Activated CD4-positive, alpha-beta memory T cell treated with anti-CD3 and anti-CD28 coated beads for 36 hours (primary cell): ENCODE data around the gene DCP1A. TPM values are rescaled to one million over a fixed set of nuclear protein-coding genes. Genes with fewer than 3 reads are reported as not detected.
"Not testable (repeated sequence)": the region's sequence is repeated elsewhere in the genome, so short reads cannot be mapped to it uniquely, and the experiment has no call there.

Experiments
- CTCF ChIA-PET: fragments of 350-600 bp; sonication (Branson Sonifier 250); formaldehyde crosslinking; loops from one replicate; lab custom pipeline; 2021; ENCODE audit warnings: antibody characterized with exemption, inconsistent platforms; lab: Charles Lee
- POLR2A ChIA-PET: fragments of 350-600 bp; sonication (Branson Sonifier 250); formaldehyde crosslinking; loops from one replicate; lab custom pipeline; 2021; ENCODE audit warnings: antibody characterized with exemption; lab: Charles Lee
- DNase-seq: peaks from one replicate; pipeline ENCODE4 v3.0.0-alpha.2; 2020
- H3K27ac Mint-ChIP-seq: one replicate; pipeline ENCODE4 v1.8.0; 2021; ENCODE audit warnings: mixed read lengths
- H3K27me3 Mint-ChIP-seq: one replicate; pipeline ENCODE4 v1.8.0; 2021; ENCODE audit warnings: mixed read lengths
- H3K36me3 Mint-ChIP-seq: one replicate; pipeline ENCODE4 v1.8.0; 2021; ENCODE audit warnings: mixed read lengths
- H3K4me1 Mint-ChIP-seq: one replicate; pipeline ENCODE4 v1.8.0; 2021; ENCODE audit warnings: low read depth, mixed read lengths
- H3K4me3 Mint-ChIP-seq: one replicate; pipeline ENCODE4 v1.8.0; 2021; ENCODE audit warnings: mild to moderate bottlenecking, mixed read lengths
- H3K9me3 Mint-ChIP-seq: one replicate; pipeline ENCODE4 v1.8.0; 2021; ENCODE audit warnings: mixed read lengths
- intact Hi-C: fragments of 100-400 bp; cut with micrococcal nuclease; formaldehyde crosslinking; loops from one replicate; pipeline ENCODE4 v1.15.1; 2023
- total RNA-seq, 2 experiments: library from RNA; stranded (reverse); gene quantifications; one replicate each; pipeline ENCODE4 v1.2.3, GENCODE V29; 2021

The DCP1A gene
- total RNA-seq, 2 experiments from 2014 or later: 32.0 to 32.7 TPM

GRCh38 chr3:53327986-53328385, 19.4 kb downstream of the DCP1A start:
- CTCF ChIA-PET, intact Hi-C loops, DNase-seq, H3K4me3 Mint-ChIP-seq, H3K36me3 Mint-ChIP-seq, POLR2A ChIA-PET, H3K27ac Mint-ChIP-seq, H3K9me3 Mint-ChIP-seq, H3K27me3 Mint-ChIP-seq: not testable (repeated sequence)
- peaks cover 25% of the 10 kb centered on the region for H3K4me1 Mint-ChIP-seq

GRCh38 chr3:53324105-53324504, 23.2 kb downstream of the DCP1A start:
- H3K27ac Mint-ChIP-seq: no peak overlapping the region
- H3K9me3 Mint-ChIP-seq: no peaks in the 10 kb centered on the region
- H3K27me3 Mint-ChIP-seq: no peaks in the 10 kb centered on the region
- intact Hi-C loops: no loop called here
- H3K4me3 Mint-ChIP-seq: no peak overlapping the region
- peaks cover 10% of the 10 kb centered on the region for H3K36me3 Mint-ChIP-seq
- ChIA-PET CTCF (no interaction called here), POLR2A (no interaction called here)
- DNase-seq: no peak
- peaks cover 21% of the 10 kb centered on the region for H3K4me1 Mint-ChIP-seq

- Mint-ChIP-seq H3K4me1 (peaks cover 13% of the 10 kb centered on the region), H3K27ac (no peak overlapping the region), H3K27me3 (no peaks in the 10 kb centered on the region), H3K9me3 (no peaks in the 10 kb centered on the region), H3K4me3 (no peak overlapping the region), H3K36me3 (peaks cover 13% of the 10 kb centered on the region)
- POLR2A ChIA-PET: no interaction called here
- CTCF ChIA-PET: no interaction called here
- intact Hi-C loops: no loop called here
- no peak for DNase-seq
Observed at GRCh38 chr3:53320697-53321096, 26.6 kb downstream of the DCP1A start.

- ChIA-PET CTCF (no interaction called here), POLR2A (no interaction called here)
- Mint-ChIP-seq H3K27ac (no peak overlapping the region), H3K4me1 (peaks cover 6% of the 10 kb centered on the region), H3K4me3 (no peak overlapping the region), H3K27me3 (no peaks in the 10 kb centered on the region), H3K9me3 (no peaks in the 10 kb centered on the region), H3K36me3 (peaks cover 16% of the 10 kb centered on the region)
- intact Hi-C loops: no loop called here
- DNase-seq: no peak
Observed at GRCh38 chr3:53318522-53318921, 28.8 kb downstream of the DCP1A start.

GRCh38 chr3:53312832-53313231, 34.5 kb downstream of the DCP1A start:
- intact Hi-C loops: no loop called here
- no peak overlapping the region for H3K27ac Mint-ChIP-seq

GRCh38 chr3:53311882-53312281, 35.5 kb downstream of the DCP1A start:
- POLR2A ChIA-PET: no interaction called here

More at GRCh38 chr3:53312832-53313231, 34.5 kb downstream of the DCP1A start:
- Mint-ChIP-seq H3K9me3 (no peaks in the 10 kb centered on the region), H3K36me3 (peaks cover 28% of the 10 kb centered on the region), H3K27me3 (no peaks in the 10 kb centered on the region), H3K4me1 (no peaks in the 10 kb centered on the region), H3K4me3 (no peak overlapping the region)
- ChIA-PET CTCF (interaction anchor here (1.2 kb wide), 1 partner anchor 13 kb away, joined by 6 read pairs; no protein-coding TSS in a partner anchor), POLR2A (no interaction called here)
- no peak for DNase-seq

GRCh38 chr3:53303957-53304356, 43.4 kb downstream of the DCP1A start:
- intact Hi-C loops: loop anchor here (5.0 kb wide), 1 partner anchor 408 kb away; no protein-coding TSS in a partner anchor
- Mint-ChIP-seq H3K27me3 (no peaks in the 10 kb centered on the region), H3K4me3 (no peak overlapping the region), H3K4me1 (no peaks in the 10 kb centered on the region), H3K36me3 (peaks cover 20% of the 10 kb centered on the region), H3K9me3 (no peaks in the 10 kb centered on the region), H3K27ac (no peak overlapping the region)
- DNase-seq: no peak
- ChIA-PET POLR2A (no interaction called here), CTCF (interaction anchor here (1.7 kb wide), 1 partner anchor 406 kb away, joined by 5 read pairs; no protein-coding TSS in a partner anchor)

More at GRCh38 chr3:53311882-53312281, 35.5 kb downstream of the DCP1A start:
- Mint-ChIP-seq H3K27ac (no peak overlapping the region), H3K9me3 (no peaks in the 10 kb centered on the region), H3K27me3 (no peaks in the 10 kb centered on the region), H3K4me3 (no peak overlapping the region), H3K36me3 (peaks cover 29% of the 10 kb centered on the region), H3K4me1 (no peaks in the 10 kb centered on the region)
- DNase-seq: no peak
- CTCF ChIA-PET: no interaction called here
- intact Hi-C loops: no loop called here

GRCh38 chr3:53303549-53303948, 43.8 kb downstream of the DCP1A start:
- CTCF ChIA-PET: interaction anchor here (1.7 kb wide), 1 partner anchor 406 kb away, joined by 5 read pairs; no protein-coding TSS in a partner anchor
- no peaks in the 10 kb centered on the region for H3K4me1 Mint-ChIP-seq
- peaks cover 20% of the 10 kb centered on the region for H3K36me3 Mint-ChIP-seq

GRCh38 chr3:53300826-53301225, 46.5 kb downstream of the DCP1A start:
- intact Hi-C loops: loop anchor here (5.0 kb wide), 1 partner anchor 411 kb away; no protein-coding TSS in a partner anchor
- CTCF ChIA-PET: interaction anchor here (1.1 kb wide), 1 partner anchor 407 kb away, joined by 3 read pairs; no protein-coding TSS in a partner anchor
- Mint-ChIP-seq H3K4me3 (no peak overlapping the region), H3K36me3 (peaks cover 21% of the 10 kb centered on the region), H3K27me3 (no peaks in the 10 kb centered on the region), H3K9me3 (no peaks in the 10 kb centered on the region), H3K27ac (no peak overlapping the region), H3K4me1 (no peaks in the 10 kb centered on the region)
- no peak for DNase-seq
- POLR2A ChIA-PET: no interaction called here

More at GRCh38 chr3:53303549-53303948, 43.8 kb downstream of the DCP1A start:
- Mint-ChIP-seq H3K4me3 (no peak overlapping the region), H3K27ac (no peak overlapping the region), H3K9me3 (no peaks in the 10 kb centered on the region), H3K27me3 (no peaks in the 10 kb centered on the region)
- intact Hi-C loops: loop anchor here (5.0 kb wide), 1 partner anchor 409 kb away; no protein-coding TSS in a partner anchor
- no peak for DNase-seq
- POLR2A ChIA-PET: no interaction called here

- H3K27ac Mint-ChIP-seq, H3K4me1 Mint-ChIP-seq, H3K9me3 Mint-ChIP-seq, H3K27me3 Mint-ChIP-seq, H3K4me3 Mint-ChIP-seq, POLR2A ChIA-PET, DNase-seq: not testable (repeated sequence)
- H3K36me3 Mint-ChIP-seq: peaks cover 21% of the 10 kb centered on the region
- CTCF ChIA-PET: interaction anchor here (0.7 to 2.2 kb wide), 9 partner anchors 10 to 411 kb away, joined by 3 to 8 read pairs (median 4); no protein-coding TSS in a partner anchor
- intact Hi-C loops: loop anchor here (1.0 to 5.0 kb wide), 2 partner anchors 51 to 413 kb away; no protein-coding TSS in a partner anchor
Observed at GRCh38 chr3:53299611-53300023, 47.7 kb downstream of the DCP1A start.

GRCh38 chr3:53295410-53295809, 51.9 kb downstream of the DCP1A start:
- Mint-ChIP-seq H3K4me3 (no peak overlapping the region), H3K27me3 (no peaks in the 10 kb centered on the region), H3K9me3 (no peaks in the 10 kb centered on the region), H3K36me3 (peaks cover 13% of the 10 kb centered on the region), H3K4me1 (no peaks in the 10 kb centered on the region), H3K27ac (no peak overlapping the region)
- ChIA-PET CTCF (no interaction called here), POLR2A (no interaction called here)
- intact Hi-C loops: no loop called here
- DNase-seq: no peak

- CTCF ChIA-PET: no interaction called here
- peaks cover 9% of the 10 kb centered on the region for H3K36me3 Mint-ChIP-seq
- no peak overlapping the region for H3K4me3 Mint-ChIP-seq
- no peak overlapping the region for H3K27ac Mint-ChIP-seq
- DNase-seq: no peak
- no peaks in the 10 kb centered on the region for H3K9me3 Mint-ChIP-seq
- intact Hi-C loops: no loop called here
- POLR2A ChIA-PET: no interaction called here
- H3K27me3 Mint-ChIP-seq: no peaks in the 10 kb centered on the region
- H3K4me1 Mint-ChIP-seq: no peaks in the 10 kb centered on the region
Observed at GRCh38 chr3:53293867-53294266, 53.5 kb downstream of the DCP1A start.

- intact Hi-C loops: loop anchor here (5.0 kb wide), 1 partner anchor 66 kb away; no protein-coding TSS in a partner anchor
- H3K27ac Mint-ChIP-seq: no peak overlapping the region
- H3K27me3 Mint-ChIP-seq: no peaks in the 10 kb centered on the region
- no peaks in the 10 kb centered on the region for H3K9me3 Mint-ChIP-seq
- no peak for DNase-seq
- ChIA-PET POLR2A (no interaction called here), CTCF (interaction anchor here (3.2 kb wide), 1 partner anchor 11 kb away, joined by 8 read pairs; no protein-coding TSS in a partner anchor)
- peaks cover 9% of the 10 kb centered on the region for H3K4me1 Mint-ChIP-seq
- peaks cover 19% of the 10 kb centered on the region for H3K36me3 Mint-ChIP-seq
- no peak overlapping the region for H3K4me3 Mint-ChIP-seq
Observed at GRCh38 chr3:53288214-53288613, 59.1 kb downstream of the DCP1A start.
